Measurements from ENCODE around the gene FITM1.
A peak's percentile ranks its signal among the peaks of the same experiment; 100 is the strongest.

Gene FITM1

DNA sequence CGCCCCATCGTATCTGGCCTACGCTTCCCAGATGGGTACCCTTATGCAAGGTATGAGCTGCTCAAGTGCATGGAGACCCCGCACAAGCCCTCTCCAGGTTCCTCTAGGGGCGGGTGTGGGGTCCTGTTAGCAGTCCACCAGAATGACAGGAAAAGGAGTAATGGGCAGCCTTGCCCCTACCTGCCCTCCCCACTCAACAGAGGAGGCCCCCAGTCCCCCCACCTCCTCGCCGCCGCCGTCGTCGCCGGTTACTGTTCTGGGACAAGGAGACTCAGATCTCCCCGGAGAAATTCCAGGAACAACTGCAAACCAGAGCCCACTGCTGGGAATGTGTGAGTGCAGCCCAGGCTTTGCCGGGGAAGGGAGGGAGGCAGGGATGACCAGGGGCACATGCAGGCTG is 47.4 kb downstream of the FITM1 start:
- DNase-seq (ENCODE audit: low read depth) = no peak
- TF ChIP-seq, protein P1, sequence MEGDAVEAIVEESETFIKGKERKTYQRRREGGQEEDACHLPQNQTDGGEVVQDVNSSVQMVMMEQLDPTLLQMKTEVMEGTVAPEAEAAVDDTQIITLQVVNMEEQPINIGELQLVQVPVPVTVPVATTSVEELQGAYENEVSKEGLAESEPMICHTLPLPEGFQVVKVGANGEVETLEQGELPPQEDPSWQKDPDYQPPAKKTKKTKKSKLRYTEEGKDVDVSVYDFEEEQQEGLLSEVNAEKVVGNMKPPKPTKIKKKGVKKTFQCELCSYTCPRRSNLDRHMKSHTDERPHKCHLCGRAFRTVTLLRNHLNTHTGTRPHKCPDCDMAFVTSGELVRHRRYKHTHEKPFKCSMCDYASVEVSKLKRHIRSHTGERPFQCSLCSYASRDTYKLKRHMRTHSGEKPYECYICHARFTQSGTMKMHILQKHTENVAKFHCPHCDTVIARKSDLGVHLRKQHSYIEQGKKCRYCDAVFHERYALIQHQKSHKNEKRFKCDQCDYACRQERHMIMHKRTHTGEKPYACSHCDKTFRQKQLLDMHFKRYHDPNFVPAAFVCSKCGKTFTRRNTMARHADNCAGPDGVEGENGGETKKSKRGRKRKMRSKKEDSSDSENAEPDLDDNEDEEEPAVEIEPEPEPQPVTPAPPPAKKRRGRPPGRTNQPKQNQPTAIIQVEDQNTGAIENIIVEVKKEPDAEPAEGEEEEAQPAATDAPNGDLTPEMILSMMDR (conservative IDR thresholded peaks at IDR 0.05; ENCODE audit: control insufficient read depth, insufficient read depth, low read depth, low read length) = no peak
- H3K4me3 ChIP-seq (ENCODE audit: control insufficient read depth, low read depth, low read length) = no peak overlapping the region

DNA sequence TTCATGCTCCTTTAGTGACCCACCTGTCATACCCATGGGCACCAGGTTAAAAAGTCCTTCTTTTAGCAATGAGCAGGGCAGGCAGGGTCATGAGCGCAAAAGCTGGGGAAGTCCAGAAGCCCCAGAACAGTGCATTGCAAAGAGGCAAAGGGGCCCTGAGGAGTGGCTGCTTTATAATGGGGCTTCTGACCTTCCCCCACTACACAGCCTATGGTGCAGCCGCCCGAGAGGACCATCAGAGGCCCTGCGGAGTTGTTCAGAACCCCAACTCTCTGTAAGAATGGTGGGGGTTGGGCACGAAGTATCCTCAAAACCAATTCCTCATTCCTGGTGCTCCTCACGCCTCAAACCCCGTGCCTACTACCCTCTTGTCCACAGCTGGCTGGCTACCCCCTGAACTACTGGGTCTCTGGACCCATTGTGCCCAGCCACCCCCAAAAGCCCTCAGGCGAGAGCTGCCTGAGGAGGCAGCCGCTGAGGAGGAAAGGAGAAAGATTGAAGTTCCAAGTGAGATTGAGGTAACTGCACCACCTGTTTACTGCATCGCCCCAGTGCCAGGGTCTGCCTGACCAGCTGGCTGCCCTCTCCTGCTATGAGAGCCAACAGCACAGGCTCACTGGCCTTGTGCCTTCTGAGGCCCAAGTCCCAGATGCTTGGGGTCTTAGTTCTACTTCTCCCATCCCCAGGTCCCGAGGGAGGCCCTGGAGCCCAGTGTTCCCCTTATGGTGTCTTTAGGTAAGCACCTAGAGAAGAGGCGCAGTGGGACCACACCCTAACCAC is 48.1 kb downstream of the FITM1 start:
- H3K4me3 ChIP-seq (ENCODE audit: control insufficient read depth, low read depth, low read length) = no peak overlapping the region
- TF ChIP-seq, protein P1 (conservative IDR thresholded peaks at IDR 0.05; ENCODE audit: control insufficient read depth, insufficient read depth, low read depth, low read length) = no peak
- DNase-seq (ENCODE audit: low read depth) = no peak

DNA sequence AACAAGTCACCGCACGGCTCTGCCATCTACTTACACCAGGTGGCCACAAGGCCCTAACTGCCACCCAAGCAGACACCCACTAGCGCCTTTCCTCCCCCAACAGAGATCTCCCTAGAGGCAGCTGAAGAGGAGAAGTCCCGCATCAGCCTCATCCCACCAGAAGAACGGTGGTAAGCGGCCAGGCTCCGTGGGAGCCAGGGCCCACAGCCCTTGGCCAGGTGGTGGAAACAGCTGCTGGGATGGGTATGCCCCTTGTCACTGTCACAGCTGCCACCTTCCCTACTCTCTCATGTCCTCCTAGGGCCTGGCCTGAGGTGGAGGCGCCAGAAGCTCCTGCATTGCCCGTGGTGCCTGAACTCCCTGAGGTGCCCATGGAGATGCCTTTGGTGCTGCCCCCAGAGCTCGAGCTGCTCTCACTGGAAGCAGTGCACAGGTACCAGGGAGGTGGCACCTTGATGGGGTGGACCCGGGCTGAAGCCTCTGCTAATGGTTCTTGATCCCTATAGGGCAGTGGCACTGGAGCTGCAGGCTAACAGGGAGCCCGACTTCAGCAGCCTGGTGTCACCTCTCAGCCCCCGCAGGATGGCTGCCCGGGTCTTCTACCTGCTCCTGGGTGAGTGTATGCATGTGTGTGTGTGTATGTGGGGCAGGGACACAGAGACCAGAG is 49.0 kb downstream of the FITM1 start:
- DNase-seq (ENCODE audit: low read depth) = no peak
- TF ChIP-seq, protein P1 (conservative IDR thresholded peaks at IDR 0.05; ENCODE audit: control insufficient read depth, insufficient read depth, low read depth, low read length) = no peak
- H3K4me3 ChIP-seq (ENCODE audit: control insufficient read depth, low read depth, low read length) = no peak overlapping the region

DNA sequence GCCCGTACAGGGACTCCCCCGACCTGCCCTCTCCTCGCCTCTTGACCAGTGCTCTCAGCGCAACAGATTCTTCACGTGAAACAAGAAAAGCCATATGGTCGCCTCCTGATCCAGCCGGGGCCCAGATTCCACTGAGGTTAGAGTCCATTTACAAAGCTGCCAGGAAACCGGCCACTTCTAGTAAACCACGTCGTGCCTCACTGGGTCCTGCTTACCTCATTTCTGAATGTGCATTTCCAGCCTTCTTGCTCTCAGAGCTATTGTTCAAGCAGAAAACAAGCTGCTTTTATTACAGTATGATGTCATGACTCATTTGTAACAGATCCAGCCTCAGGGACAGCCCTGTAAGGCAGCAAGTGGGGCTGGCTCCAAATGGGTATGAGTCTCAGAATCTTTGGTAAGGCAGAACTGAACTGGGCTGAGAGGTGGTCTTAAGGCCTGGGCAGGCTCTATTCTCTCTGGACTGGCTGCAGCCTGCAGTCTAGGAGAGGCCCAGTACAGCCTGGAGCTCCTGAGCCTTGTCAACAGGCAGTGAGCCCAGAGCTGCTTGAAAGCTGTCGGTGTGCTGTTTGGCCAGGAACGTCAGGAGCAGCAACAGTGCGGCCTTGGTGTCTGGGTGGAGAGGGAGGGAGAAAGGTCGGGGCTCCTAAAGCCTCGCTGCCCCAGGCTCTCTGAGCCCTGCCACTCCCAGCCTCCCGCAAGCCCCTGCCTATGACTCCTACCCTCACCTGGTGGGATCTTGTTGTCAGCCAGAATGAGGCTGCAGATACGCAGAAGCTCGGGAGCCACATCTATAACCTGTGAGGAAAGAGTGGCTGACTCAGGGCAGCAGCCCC is 49.7 kb downstream of the FITM1 start:
- peak; percentile 88 for DNase-seq (ENCODE audit: low read depth)
- H3K4me3 ChIP-seq (ENCODE audit: control insufficient read depth, low read depth, low read length) = no peak overlapping the region
- TF ChIP-seq, protein P1 (conservative IDR thresholded peaks at IDR 0.05; ENCODE audit: control insufficient read depth, insufficient read depth, low read depth, low read length) = no peak

DNA sequence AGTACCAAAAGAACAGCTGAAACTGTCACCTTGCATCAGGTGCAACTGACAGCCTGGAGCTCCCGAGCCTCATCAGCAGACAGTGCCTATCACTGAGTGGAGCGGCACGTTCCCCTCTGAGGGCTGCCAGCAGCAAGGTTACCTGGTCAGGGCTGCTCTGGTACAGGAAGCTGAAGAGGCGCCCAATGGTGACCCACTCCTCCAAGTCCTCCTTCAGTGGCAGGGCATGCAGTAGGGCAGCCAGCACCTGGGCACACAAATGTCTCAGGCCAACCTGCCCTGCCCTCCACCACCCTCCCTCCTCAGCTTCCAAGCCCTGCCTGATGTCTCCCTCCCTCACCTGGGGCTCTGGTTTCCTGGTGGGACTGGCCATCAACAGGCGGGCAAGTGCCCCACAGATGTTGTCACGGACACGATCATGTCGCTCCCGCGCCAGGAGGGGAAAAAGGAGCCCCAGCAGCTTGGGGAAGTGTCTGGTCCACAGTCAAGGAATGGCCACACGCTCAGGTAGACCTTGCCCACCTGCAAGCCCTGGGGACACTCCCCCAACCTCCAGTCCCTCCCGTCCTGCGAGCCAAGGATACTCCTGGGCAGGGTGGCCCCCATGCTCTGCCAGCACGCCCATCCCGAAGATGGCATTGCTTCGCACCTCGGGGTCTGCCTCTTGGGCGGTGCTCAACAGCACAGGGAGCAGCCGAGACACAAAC is 51.1 kb downstream of the FITM1 start:
- H3K4me3 ChIP-seq (ENCODE audit: control insufficient read depth, low read depth, low read length) = no peak overlapping the region
- TF ChIP-seq, protein P1 (conservative IDR thresholded peaks at IDR 0.05; ENCODE audit: control insufficient read depth, insufficient read depth, low read depth, low read length) = no peak
- no peak for DNase-seq (ENCODE audit: low read depth)
